NCI-H2029 (cell line): ENCODE data around the gene WDR7.

Experiments used
- DNase-seq: peaks from one replicate; lab custom pipeline; 2025; lab: John Stamatoyannopoulos, UW

The WDR7 gene

DNA sequence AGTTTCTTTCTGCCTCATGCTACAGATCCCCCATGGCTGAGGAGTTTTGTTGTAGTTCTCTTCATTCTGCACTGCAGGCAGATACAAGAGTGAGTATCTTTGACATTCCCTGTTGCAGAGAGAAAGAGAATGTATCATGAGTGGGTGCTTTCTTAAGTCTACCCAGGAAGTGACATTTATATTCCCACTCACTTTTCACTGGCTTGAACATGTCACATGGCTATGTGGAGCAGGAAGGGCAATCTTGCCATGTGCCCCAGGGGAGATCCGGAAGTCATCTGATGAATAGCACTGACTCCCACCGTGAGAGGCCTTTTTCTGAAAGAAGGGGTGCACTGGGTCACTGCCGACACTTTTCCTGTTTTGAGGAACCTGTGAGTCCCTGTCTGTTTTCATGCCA lies 429.3 kb downstream of the WDR7 start:
- no peak for DNase-seq

DNA sequence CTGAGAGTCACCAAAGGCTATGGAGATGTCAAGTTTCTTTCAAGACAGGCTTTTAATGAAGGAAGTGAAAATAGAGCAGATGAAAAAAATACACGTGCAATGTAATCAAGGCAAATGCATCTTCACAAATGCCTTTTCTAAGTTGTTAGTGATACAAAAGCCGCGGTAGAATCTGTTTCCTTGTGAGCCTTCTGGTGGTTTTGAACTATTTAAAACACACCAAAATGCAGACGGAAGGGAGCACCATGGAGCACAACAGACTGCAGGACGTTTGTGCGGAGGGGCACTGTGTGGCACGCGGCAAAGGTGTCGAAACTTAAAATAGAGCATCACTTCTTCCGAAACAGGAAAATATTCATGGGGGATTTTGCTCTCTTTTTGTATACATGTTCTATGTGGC lies 430.7 kb downstream of the WDR7 start:
- DNase-seq = no peak

DNA sequence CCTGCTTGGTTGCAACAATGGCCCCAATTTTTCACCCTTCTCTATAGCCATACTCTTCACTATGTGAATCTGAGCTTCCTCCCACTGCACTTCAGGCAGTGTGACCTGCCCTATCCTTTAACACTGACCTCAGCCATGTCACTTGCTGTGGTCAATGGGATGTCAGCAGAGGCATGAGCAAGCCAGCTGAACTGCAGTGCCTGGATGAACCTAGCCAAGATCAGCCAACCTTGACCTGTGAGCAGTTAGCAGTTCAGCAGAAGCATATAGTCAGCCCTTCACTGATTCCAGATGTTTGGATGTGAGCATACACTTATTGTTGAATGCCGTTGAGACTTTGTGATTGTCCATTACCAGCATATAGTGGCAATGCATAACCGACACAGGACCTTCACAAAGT lies 432.3 kb downstream of the WDR7 start:
- DNase-seq = no peak

DNA sequence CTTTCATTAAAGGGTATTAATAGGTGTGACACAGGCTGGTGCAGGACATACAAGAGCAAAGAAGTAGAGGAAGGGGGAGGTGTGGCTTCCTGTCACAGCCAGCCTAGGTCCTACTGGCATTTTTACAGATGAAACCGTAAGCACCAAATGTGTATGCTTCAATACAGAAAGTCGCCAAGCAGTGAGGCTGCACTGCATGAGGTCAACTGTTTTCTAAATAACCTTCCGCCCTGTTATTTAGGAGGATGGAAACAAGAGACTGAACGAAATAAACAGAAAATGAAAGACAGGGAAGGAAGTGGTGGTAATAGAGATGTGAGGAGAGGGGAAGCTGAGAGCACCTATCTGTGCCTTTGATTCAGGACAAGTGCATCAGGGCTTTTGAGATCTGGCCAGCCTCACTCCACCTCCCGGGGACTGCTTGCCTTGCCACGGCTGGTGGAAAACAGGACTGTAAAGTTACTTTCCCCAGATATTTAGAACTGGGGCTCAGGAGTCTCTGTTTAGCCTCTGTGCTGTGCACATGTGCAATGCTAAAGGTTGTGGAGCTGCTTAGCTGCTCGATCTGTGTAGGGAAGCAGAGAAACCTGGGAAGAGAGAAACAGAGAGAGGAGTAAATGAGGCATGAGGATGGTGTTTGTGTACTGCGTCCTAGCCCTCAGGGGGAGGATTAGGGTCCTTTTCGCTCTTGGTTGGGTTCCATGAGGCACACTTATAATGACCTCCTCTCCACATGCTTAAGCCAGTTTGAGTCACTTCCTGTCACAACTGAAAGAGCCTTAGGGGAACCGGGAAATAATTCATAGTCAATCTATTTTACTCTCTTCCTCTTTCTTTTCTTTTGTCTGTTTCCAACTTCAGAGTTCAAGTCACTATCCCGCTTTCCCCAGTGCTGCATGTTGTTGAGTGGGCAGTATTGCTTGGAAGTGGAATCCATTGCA lies 433.4 kb downstream of the WDR7 start:
- no peak for DNase-seq

DNA sequence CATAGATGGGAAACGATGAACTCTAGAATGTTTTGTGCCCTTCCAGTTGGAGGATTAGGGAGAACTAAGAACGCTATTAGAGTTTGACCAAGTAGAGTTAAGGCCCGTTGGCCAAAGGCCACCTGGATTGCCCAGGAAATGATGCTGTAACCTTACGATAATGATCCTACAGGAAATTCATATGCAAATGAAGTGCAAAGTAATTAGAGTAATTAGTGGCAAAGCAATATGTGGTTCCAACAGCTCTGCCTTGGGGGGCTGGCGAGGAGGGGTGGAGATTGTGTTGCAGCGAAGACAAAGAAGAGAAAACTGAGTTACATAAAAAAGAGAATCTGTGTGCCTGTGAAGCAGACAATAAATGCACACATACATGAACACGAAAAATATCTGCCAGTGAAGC lies 434.2 kb downstream of the WDR7 start:
- no peak for DNase-seq

DNA sequence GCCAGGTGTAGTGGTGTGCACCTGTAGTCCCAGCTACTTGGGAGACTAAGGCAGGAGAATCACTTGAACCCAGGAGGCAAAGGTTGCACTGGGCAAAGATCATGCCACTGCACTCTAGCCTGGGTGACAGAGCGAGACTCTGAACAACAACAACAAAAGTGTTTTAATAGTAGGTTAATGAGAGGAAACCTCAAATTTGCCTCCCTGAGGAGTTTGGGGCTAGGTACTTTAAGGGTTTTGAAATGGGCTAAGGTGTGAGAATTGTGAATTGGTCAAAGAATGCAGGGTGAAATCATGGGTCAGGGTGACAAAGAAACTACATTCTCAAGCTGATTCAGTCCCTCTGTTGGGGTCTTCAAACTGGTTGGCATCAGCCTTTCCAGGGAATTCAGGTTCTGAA lies 435.0 kb downstream of the WDR7 start:
- DNase-seq = no peak
